ENCODE measurements around the gene GOT1.

The GOT1 gene

DNA sequence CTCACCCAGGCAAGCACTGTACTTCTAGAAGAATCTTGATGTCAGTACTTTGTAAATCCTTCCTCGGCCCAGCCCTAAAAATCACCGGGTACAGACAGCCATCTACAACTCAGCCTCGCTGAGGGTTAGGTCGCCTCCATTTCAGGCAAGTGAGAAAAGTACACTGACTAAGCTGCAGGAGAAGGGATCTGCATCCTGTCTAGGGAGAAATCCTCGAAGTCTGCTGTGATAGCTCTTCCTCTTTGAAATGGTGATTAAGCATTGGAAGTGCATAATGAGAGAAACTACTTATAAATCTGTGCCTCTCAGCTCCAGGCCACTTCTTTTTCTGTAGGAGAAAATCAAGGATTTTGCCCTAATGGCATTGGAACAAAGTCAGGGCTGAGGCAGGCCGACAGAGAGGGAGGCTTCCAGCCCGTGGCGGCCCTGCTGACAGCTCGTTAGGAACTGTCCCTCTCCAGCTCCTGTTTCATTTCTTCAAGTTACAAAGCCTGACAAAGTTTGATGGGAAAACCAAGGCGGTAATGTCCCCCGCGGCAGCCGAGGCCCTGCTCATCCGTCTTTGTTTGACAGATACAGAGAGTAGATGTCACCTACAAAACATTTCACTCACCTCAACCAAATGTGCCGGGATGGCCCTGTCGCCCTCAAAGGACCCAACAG, 14.1 kb upstream of the GOT1 start:
- no peak for DNase-seq (ENCODE audit: low read depth)
- H3K4me3 ChIP-seq (ENCODE audit: low read depth, low read length): no peak overlapping the region
- TF ChIP-seq POLR2A (IDR thresholded peaks at IDR 0.05; ENCODE audit: extremely low read depth, insufficient read length) (no peak), MYC (IDR thresholded peaks at IDR 0.05; ENCODE audit: low read depth, low read length) (no peak)
- TF ChIP-seq, protein P1, sequence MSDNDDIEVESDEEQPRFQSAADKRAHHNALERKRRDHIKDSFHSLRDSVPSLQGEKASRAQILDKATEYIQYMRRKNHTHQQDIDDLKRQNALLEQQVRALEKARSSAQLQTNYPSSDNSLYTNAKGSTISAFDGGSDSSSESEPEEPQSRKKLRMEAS (IDR thresholded peaks at IDR 0.05; ENCODE audit: low read depth, low read length): no peak
- TF ChIP-seq, protein P2, sequence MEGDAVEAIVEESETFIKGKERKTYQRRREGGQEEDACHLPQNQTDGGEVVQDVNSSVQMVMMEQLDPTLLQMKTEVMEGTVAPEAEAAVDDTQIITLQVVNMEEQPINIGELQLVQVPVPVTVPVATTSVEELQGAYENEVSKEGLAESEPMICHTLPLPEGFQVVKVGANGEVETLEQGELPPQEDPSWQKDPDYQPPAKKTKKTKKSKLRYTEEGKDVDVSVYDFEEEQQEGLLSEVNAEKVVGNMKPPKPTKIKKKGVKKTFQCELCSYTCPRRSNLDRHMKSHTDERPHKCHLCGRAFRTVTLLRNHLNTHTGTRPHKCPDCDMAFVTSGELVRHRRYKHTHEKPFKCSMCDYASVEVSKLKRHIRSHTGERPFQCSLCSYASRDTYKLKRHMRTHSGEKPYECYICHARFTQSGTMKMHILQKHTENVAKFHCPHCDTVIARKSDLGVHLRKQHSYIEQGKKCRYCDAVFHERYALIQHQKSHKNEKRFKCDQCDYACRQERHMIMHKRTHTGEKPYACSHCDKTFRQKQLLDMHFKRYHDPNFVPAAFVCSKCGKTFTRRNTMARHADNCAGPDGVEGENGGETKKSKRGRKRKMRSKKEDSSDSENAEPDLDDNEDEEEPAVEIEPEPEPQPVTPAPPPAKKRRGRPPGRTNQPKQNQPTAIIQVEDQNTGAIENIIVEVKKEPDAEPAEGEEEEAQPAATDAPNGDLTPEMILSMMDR (IDR thresholded peaks at IDR 0.05; ENCODE audit: low read depth, low read length): no peak

DNA sequence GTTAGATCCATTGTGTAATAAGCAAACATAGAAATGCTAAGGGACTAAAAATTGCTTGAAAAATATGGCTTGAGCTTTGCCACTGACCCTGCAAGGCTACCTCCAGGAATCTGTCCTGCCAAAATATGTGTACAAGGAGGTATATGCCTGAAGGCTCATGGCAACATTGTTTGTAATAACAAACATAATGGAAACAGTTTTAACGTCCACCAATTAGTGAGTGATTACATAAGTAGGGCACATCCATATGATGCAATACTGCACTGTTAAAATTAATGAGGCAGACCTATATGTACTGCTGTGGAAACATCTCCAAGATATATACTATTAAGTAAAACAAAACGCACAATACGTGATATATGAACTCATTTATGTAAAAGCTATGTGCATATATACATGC, 13.1 kb upstream of the GOT1 start:
- DNase-seq (ENCODE audit: low read depth): peak; percentile 40
- no peak for TF ChIP-seq MYC (IDR thresholded peaks at IDR 0.05; ENCODE audit: low read depth, low read length)
- TF ChIP-seq, protein P2 (IDR thresholded peaks at IDR 0.05; ENCODE audit: low read depth, low read length): no peak
- TF ChIP-seq POLR2A (IDR thresholded peaks at IDR 0.05; ENCODE audit: extremely low read depth, insufficient read length): no peak
- TF ChIP-seq, protein P1 (IDR thresholded peaks at IDR 0.05; ENCODE audit: low read depth, low read length): no peak
- no peak overlapping the region for H3K4me3 ChIP-seq (ENCODE audit: low read depth, low read length)

DNA sequence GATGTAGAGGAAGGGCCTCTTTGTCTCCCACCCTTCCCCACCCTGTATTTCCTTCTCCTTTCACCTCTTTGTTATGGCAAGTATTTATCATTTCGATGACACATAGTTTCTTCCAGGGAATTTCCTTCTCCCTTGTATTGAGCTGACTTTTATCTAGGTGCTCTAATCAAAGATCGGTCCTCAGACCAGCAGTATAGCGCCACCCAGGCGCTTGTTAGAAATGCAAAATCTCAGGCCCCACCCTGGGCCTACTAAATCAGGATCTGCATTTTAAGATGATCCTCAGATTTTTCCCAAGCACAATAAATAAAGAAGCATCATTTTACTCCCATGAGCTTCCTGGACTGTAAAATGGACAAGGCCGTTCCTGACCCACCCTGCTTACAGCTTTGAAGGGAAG, 12.0 kb upstream of the GOT1 start:
- DNase-seq (ENCODE audit: low read depth): no peak
- TF ChIP-seq, protein P2 (IDR thresholded peaks at IDR 0.05; ENCODE audit: low read depth, low read length): no peak
- TF ChIP-seq, protein P1 (IDR thresholded peaks at IDR 0.05; ENCODE audit: low read depth, low read length): no peak
- TF ChIP-seq POLR2A (IDR thresholded peaks at IDR 0.05; ENCODE audit: extremely low read depth, insufficient read length) (no peak), MYC (IDR thresholded peaks at IDR 0.05; ENCODE audit: low read depth, low read length) (no peak)
- no peak overlapping the region for H3K4me3 ChIP-seq (ENCODE audit: low read depth, low read length)

DNA sequence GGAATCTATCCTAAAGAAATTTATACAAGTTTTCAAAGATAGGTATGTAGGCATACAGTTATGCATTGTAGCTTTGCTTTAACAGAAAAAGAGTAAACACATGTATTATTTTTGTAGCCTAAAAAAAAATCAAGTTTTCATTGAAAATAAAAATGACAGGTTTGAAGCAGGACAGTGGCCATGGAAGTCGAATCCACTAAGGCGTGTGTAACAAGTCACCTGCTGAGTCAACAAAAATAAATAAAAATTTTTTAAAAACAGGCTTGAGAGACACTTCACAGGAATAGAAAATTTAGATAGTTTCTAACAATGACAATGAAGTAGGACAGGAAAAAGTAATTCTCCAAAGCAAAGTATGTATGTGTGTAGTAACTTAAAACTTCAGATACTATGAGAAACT, 8.5 kb upstream of the GOT1 start:
- no peak overlapping the region for H3K4me3 ChIP-seq (ENCODE audit: low read depth, low read length)
- no peak for DNase-seq (ENCODE audit: low read depth)
- TF ChIP-seq POLR2A (IDR thresholded peaks at IDR 0.05; ENCODE audit: extremely low read depth, insufficient read length) (no peak), MYC (IDR thresholded peaks at IDR 0.05; ENCODE audit: low read depth, low read length) (no peak)
- TF ChIP-seq, protein P2 (IDR thresholded peaks at IDR 0.05; ENCODE audit: low read depth, low read length): no peak
- TF ChIP-seq, protein P1 (IDR thresholded peaks at IDR 0.05; ENCODE audit: low read depth, low read length): no peak

DNA sequence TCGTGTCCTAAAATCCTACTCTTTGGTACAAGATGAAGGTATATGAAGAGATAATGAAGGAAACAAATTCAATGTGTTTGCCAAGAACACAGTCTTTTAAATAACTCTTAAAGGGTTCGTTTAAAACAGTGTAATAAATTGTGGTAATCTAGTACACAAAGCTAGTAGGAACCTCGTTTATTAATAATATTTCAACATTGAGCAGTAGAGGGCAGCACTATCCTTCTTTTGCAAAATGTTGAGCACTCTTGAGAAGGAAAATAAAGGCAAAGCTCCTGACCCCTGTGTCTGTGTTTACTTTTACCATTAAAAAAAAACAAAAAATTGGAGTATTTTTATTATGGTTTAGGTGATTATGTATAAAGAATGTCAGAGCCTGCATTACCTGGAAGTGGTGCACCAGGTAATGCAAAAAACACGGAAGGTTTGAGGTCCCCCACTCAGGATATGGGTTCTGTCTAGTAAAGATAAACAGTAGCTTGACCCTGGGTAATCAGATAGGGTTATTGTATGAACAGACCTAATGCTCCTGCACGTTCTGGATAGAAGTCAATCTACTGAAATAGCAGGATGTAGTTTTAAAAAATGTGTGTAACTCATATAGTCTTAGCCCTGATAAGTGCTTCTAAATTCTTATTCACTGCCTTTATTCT, 5.7 kb upstream of the GOT1 start:
- TF ChIP-seq, protein P1 (IDR thresholded peaks at IDR 0.05; ENCODE audit: low read depth, low read length): no peak
- TF ChIP-seq MYC (IDR thresholded peaks at IDR 0.05; ENCODE audit: low read depth, low read length): no peak
- TF ChIP-seq, protein P2 (IDR thresholded peaks at IDR 0.05; ENCODE audit: low read depth, low read length): peak; percentile 36
- peak; percentile 70 for DNase-seq (ENCODE audit: low read depth)
- H3K4me3 ChIP-seq (ENCODE audit: low read depth, low read length): no peak overlapping the region
